Karpas-422 (cell line): ENCODE measurements around the gene PAQR7. TPM values are rescaled to one million over a fixed set of nuclear protein-coding genes. Genes with fewer than 3 reads are reported as not detected.

Experiments used
- DNase-seq: peaks from one replicate; pipeline ENCODE4 v3.0.0-alpha.2; 2015
- H2AFZ ChIP-seq: fragments of 200-600 bp; sonication (generic); 2 replicates; pipeline ENCODE4 v1.6.1; 2014; ENCODE audit warnings: antibody characterized with exemption, low read length, mixed read lengths
- H3K27ac ChIP-seq: fragments of 200-600 bp; sonication (generic); 2 replicates; pipeline ENCODE4 v1.5.1; 2014; ENCODE audit warnings: mild to moderate bottlenecking, low read length, moderate library complexity
- H3K27me3 ChIP-seq: fragments of 200-600 bp; sonication (generic); 2 replicates; pipeline ENCODE4 v1.6.1; 2014; ENCODE audit warnings: low read length, mixed read lengths
- H3K36me3 ChIP-seq: fragments of 200-600 bp; sonication (generic); 2 replicates; pipeline ENCODE4 v1.6.1; 2014; ENCODE audit warnings: low read length, mixed read lengths; ENCODE audit not compliant: insufficient read depth
- H3K4me1 ChIP-seq: fragments of 200-600 bp; sonication (generic); 2 replicates; pipeline ENCODE4 v1.6.1; 2014; ENCODE audit warnings: mild to moderate bottlenecking, low read length, mixed read lengths
- H3K4me2 ChIP-seq: fragments of 200-600 bp; sonication (generic); 2 replicates; pipeline ENCODE4 v1.6.1; 2014; ENCODE audit warnings: low read length, low read depth, mild to moderate bottlenecking; ENCODE audit not compliant: poor library complexity, severe bottlenecking
- H3K4me3 ChIP-seq: fragments of 200-600 bp; sonication (generic); 2 replicates; pipeline ENCODE4 v1.5.1; 2014; ENCODE audit warnings: mild to moderate bottlenecking, antibody characterized with exemption, low read length, mixed read lengths
- H3K79me2 ChIP-seq: fragments of 200-600 bp; sonication (generic); 2 replicates; pipeline ENCODE4 v1.6.1; 2014; ENCODE audit warnings: mild to moderate bottlenecking, low read length, mixed read lengths
- H3K9ac ChIP-seq: fragments of 200-600 bp; sonication (generic); 2 replicates; pipeline ENCODE4 v1.6.0; 2014; ENCODE audit warnings: low read length
- H3K9me2 ChIP-seq: fragments of 200-600 bp; sonication (generic), shearing (Covaris generic); replicated peaks from 2 replicates; pipeline ENCODE4 v1.6.0; 2014; ENCODE audit warnings: mild to moderate bottlenecking, low read length, moderate library complexity; ENCODE audit not compliant: insufficient read depth
- H3K9me3 ChIP-seq: fragments of 300-700, 200-600 bp; sonication (generic); 2 replicates; pipeline ENCODE4 v1.6.1; 2014; ENCODE audit warnings: low read length, mixed read lengths
- H4K20me1 ChIP-seq: fragments of 200-600 bp; sonication (generic); 2 replicates; pipeline ENCODE4 v1.6.1; 2014; ENCODE audit warnings: mild to moderate bottlenecking, antibody characterized with exemption, low read length, low read depth; ENCODE audit not compliant: insufficient read depth
- total RNA-seq: library from RNA; depleted of rRNA; stranded (reverse); fragments of >200 nt; shearing (Covaris generic); gene quantifications from 2 replicates; pipeline ENCODE4 v1.2.3, GENCODE V29; 2014; ENCODE audit warnings: low replicate concordance

The PAQR7 gene
- total RNA-seq, 1 experiment from 2014 or later = 8.4 TPM

GRCh38 chr1:25858494-25858893 is 17.0 kb downstream of the PAQR7 start:
- peak overlapping the region; percentile 73 for H3K4me2 ChIP-seq
- no peaks in the 10 kb centered on the region for H3K36me3 ChIP-seq
- peak; percentile 65 for DNase-seq
- no peaks in the 10 kb centered on the region for H4K20me1 ChIP-seq
- peak overlapping the region; percentile 74 for H3K4me3 ChIP-seq
- peak overlapping the region; percentile 17; the same call in 1 of the 2 replicates for H3K27ac ChIP-seq
- H3K9ac ChIP-seq = peak overlapping the region; percentile 76
- no peaks in the 10 kb centered on the region for H3K27me3 ChIP-seq
- H2AFZ ChIP-seq = peak overlapping the region; percentile 19; the same call in 1 of the 2 replicates
- no peaks in the 10 kb centered on the region for H3K9me3 ChIP-seq
- peaks cover 51% of the 10 kb centered on the region for H3K79me2 ChIP-seq
- H3K9me2 ChIP-seq = no peaks in the 10 kb centered on the region
- peaks cover 28% of the 10 kb centered on the region for H3K4me1 ChIP-seq

- Histone ChIP-seq H4K20me1 (no peaks in the 10 kb centered on the region), H3K4me3 (no peak overlapping the region), H3K27me3 (no peaks in the 10 kb centered on the region), H3K9me3 (no peaks in the 10 kb centered on the region), H3K27ac (no peak overlapping the region), H3K4me1 (peaks cover 28% of the 10 kb centered on the region), H3K36me3 (no peaks in the 10 kb centered on the region), H3K4me2 (no peak overlapping the region), H3K9me2 (no peaks in the 10 kb centered on the region), H3K9ac (no peak overlapping the region), H2AFZ (no peak overlapping the region), H3K79me2 (peaks cover 68% of the 10 kb centered on the region)
- no peak for DNase-seq
Measured at GRCh38 chr1:25856856-25857255, 18.7 kb downstream of the PAQR7 start.

GRCh38 chr1:25854554-25854953 is 21.0 kb downstream of the PAQR7 start:
- Histone ChIP-seq H3K79me2 (peaks cover 91% of the 10 kb centered on the region), H2AFZ (no peak overlapping the region), H4K20me1 (no peaks in the 10 kb centered on the region), H3K36me3 (peaks cover 5% of the 10 kb centered on the region; the same call in 1 of the 2 replicates), H3K27ac (no peak overlapping the region), H3K9me3 (peaks cover 5% of the 10 kb centered on the region; the same call in 1 of the 2 replicates), H3K4me2 (no peak overlapping the region), H3K9ac (no peak overlapping the region), H3K27me3 (no peaks in the 10 kb centered on the region), H3K4me3 (no peak overlapping the region), H3K9me2 (no peaks in the 10 kb centered on the region), H3K4me1 (peaks cover 20% of the 10 kb centered on the region)
- no peak for DNase-seq

DNA sequence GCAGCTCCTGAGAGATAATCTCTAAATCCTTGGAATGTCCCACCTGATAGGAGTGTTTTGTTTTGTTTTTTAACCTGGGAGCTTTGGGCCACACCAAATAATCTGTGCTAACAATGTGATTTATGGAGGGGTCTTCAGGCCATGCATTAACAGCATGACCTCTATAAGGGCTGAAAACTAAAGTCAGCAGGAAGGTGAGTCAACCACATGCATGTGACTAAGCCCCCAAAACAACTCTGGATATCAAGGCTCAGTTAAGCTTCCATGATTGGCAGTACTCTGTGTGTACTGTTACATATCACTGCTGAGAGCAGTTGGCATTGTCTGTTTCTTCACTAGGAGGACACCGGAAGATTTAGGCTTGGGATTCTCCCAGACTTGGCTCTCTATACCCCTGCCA is 27.0 kb downstream of the PAQR7 start:
- Histone ChIP-seq H3K9me3 (peaks cover 5% of the 10 kb centered on the region; the same call in 1 of the 2 replicates), H2AFZ (no peak overlapping the region), H3K79me2 (peaks cover 96% of the 10 kb centered on the region), H3K36me3 (peaks cover 5% of the 10 kb centered on the region; the same call in 1 of the 2 replicates), H3K4me2 (no peak overlapping the region), H4K20me1 (no peaks in the 10 kb centered on the region), H3K27me3 (no peaks in the 10 kb centered on the region), H3K9me2 (no peaks in the 10 kb centered on the region), H3K9ac (no peak overlapping the region), H3K4me3 (no peak overlapping the region), H3K27ac (no peak overlapping the region), H3K4me1 (peaks cover 25% of the 10 kb centered on the region)
- DNase-seq = no peak

- no peaks in the 10 kb centered on the region for H3K9me2 ChIP-seq
- H3K36me3 ChIP-seq = peaks cover 5% of the 10 kb centered on the region; the same call in 1 of the 2 replicates
- H3K79me2 ChIP-seq = peaks cover 94% of the 10 kb centered on the region
- DNase-seq = no peak
- no peak overlapping the region for H3K4me3 ChIP-seq
- no peak overlapping the region for H3K4me2 ChIP-seq
- H3K27me3 ChIP-seq = no peaks in the 10 kb centered on the region
- no peak overlapping the region for H2AFZ ChIP-seq
- peaks cover 5% of the 10 kb centered on the region; the same call in 1 of the 2 replicates for H3K9me3 ChIP-seq
- H4K20me1 ChIP-seq = no peaks in the 10 kb centered on the region
- no peak overlapping the region for H3K9ac ChIP-seq
- H3K4me1 ChIP-seq = peaks cover 25% of the 10 kb centered on the region
- no peak overlapping the region for H3K27ac ChIP-seq
Measured at GRCh38 chr1:25847929-25848328, 27.6 kb downstream of the PAQR7 start.

GRCh38 chr1:25845664-25846063 is 29.8 kb downstream of the PAQR7 start:
- no peak for DNase-seq
- H3K79me2 ChIP-seq = peaks cover 91% of the 10 kb centered on the region
- peaks cover 5% of the 10 kb centered on the region; the same call in 1 of the 2 replicates for H3K36me3 ChIP-seq
- H3K4me1 ChIP-seq = peaks cover 34% of the 10 kb centered on the region
- H3K4me3 ChIP-seq = no peak overlapping the region
- no peaks in the 10 kb centered on the region for H3K9me2 ChIP-seq
- no peak overlapping the region for H2AFZ ChIP-seq
- H3K27ac ChIP-seq = peak overlapping the region; percentile 73
- H3K27me3 ChIP-seq = no peaks in the 10 kb centered on the region
- peak overlapping the region; percentile 33; the same call in 1 of the 2 replicates for H3K9ac ChIP-seq
- H4K20me1 ChIP-seq = no peaks in the 10 kb centered on the region
- H3K9me3 ChIP-seq = no peaks in the 10 kb centered on the region
- peak overlapping the region; percentile 57 for H3K4me2 ChIP-seq

GRCh38 chr1:25844536-25845337 is 30.8 kb downstream of the PAQR7 start:
- Histone ChIP-seq H3K36me3 (no peaks in the 10 kb centered on the region), H3K79me2 (peaks cover 91% of the 10 kb centered on the region), H3K4me3 (peak overlapping the region; percentile 16), H4K20me1 (no peaks in the 10 kb centered on the region), H3K4me1 (peaks cover 34% of the 10 kb centered on the region), H3K9me3 (no peaks in the 10 kb centered on the region), H3K9ac (peak overlapping the region; percentile 33; the same call in 1 of the 2 replicates), H3K4me2 (peak overlapping the region; percentile 57), H2AFZ (no peak overlapping the region), H3K27me3 (no peaks in the 10 kb centered on the region), H3K27ac (peak overlapping the region; percentile 73), H3K9me2 (no peaks in the 10 kb centered on the region)
- no peak for DNase-seq

GRCh38 chr1:25843483-25843882 is 32.0 kb downstream of the PAQR7 start:
- Histone ChIP-seq H3K4me3 (no peak overlapping the region), H3K9ac (no peak overlapping the region), H3K9me3 (no peaks in the 10 kb centered on the region), H2AFZ (no peak overlapping the region), H3K36me3 (no peaks in the 10 kb centered on the region), H3K79me2 (peaks cover 91% of the 10 kb centered on the region), H3K4me2 (no peak overlapping the region), H3K4me1 (peaks cover 34% of the 10 kb centered on the region), H4K20me1 (no peaks in the 10 kb centered on the region), H3K27ac (no peak overlapping the region), H3K27me3 (no peaks in the 10 kb centered on the region), H3K9me2 (no peaks in the 10 kb centered on the region)
- no peak for DNase-seq
